ENCODE measurements around the gene FRMD8.

The FRMD8 gene

DNA sequence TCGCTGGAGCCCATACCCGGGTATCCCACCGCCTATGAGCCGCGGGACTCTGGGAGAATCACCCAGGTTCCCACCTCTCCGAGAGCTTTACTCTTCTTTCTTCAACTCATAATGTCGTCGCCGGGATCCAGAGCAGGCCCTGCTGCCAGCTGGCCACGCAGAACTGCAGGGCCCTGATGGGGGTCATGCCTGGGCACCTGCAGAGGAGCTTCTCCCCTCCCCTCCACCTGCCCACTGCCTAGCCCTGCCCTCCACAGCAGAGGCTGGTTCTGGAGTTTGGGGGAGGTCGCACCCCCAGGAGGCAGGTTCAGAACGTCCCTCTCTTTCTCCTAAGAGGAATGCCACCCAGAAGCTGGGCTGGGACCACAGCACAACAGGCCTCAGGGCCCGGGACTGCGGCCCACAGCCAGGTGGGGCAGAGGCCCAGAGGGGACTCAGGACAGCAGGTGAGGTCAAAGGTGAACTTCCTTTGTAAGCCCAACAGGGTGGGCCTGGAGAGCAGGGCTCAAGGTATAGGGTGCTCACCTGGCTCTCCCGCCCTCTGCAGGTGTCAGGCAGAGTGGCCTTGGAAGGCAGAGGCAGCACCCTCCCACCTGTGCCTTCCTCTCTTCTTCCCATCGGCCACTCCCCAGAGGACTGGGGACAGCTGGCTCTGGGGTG is 5.8 kb upstream of the FRMD8 start:
- DNase-seq = no peak
- TF ChIP-seq POLR2A (IDR thresholded peaks at IDR 0.05; ENCODE audit: low read length) = no peak
- TF ChIP-seq GATA1 (IDR thresholded peaks at IDR 0.05; ENCODE audit: low read depth, low read length) = no peak

DNA sequence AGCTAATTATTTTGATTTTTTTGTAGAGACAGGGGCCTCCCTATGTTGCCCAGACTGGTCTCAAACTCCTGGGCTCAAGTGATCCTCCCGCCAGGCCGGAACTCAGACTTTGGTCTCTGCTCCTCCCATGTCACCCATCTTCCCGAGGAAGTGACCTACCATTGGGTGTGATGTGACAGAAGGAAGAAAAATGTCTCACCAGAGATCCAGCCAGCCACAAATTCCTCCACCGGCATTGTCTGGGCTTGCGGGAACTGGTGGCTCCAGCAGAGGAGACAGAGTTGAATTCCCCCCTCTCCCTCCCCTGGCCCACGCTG is 4.8 kb upstream of the FRMD8 start:
- TF ChIP-seq POLR2A (IDR thresholded peaks at IDR 0.05; ENCODE audit: low read length) (no peak), GATA1 (IDR thresholded peaks at IDR 0.05; ENCODE audit: low read depth, low read length) (no peak)

DNA sequence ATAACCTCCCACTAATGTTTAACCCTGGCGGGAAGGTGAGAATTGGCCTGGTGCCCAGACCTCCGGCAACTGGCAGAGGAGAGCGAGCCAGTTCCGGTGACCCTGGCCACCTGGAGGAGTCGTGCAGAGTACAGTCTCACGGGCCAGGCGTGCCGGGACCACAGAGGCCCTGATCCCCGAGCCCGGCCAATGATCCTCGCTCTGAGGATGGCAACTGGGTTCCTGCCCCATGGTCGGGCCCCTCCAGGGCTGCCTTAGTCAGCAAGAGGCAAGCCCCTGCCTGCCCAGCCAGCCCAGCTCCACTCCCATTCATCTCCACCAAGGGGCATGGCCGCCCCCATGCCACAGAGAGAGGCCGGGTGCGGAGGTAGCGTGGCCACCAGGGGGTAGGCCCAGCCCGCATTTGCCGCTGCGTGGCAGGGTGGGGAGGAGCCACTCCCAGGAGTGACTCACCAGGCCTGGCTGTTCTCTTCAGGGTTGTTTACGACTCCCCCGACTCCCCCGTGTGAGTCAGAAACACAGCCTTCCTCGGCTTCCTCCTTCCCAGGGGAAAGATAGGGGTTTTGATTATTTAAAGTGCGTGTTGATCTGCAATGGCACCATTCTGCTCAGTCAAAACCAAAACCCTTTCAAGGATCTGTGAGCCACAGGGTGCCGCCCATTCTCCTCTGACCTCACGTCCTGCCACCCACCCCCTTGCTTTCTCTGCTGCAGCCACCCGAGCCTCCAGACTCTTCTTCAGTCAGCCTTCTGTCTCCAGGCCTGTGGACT is 4.2 kb upstream of the FRMD8 start, which contains the start of gene SLC25A45:
Gene SLC25A45, minus strand, starts transcription at position 614 of the 771 bp plus-strand sequence. CDS start 695 bp downstream, outside the sequence.
- DNase-seq = peak; percentile 92 to 96
- TF ChIP-seq GATA1 (IDR thresholded peaks at IDR 0.05; ENCODE audit: low read depth, low read length) = no peak
- TF ChIP-seq POLR2A (IDR thresholded peaks at IDR 0.05; ENCODE audit: low read length) = peak; percentile 85

More for the DNA sequence above, 4.8 kb upstream of the FRMD8 start:
- DNase-seq = no peak

DNA sequence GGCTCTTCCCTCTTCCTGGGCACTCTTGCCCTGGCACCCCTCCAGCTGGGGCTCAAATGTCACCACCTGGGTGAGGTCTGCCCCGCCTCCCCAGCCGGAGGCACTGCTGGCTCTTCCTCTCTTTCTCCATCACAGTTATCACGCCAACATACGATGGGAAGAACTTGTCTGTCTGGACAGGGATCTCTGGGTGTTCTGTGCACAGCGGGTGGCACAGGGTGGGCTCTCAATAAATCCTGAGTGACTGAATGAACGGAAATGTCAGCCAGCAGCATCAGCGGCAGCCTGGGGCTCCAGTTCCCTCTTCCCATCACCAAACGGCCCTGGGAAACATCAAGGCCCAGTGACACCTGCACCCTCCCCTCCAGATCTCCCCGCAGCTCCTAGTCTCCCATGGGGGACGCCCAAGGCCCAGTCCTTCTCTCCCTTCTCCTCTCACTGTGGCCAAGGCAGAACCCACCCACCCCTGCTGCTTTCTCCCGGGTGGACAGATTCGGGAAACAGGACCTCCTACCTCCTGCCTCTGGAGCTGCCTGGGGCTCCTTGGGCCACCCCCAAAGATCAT is 3.6 kb upstream of the FRMD8 start:
- TF ChIP-seq GATA1 (IDR thresholded peaks at IDR 0.05; ENCODE audit: low read depth, low read length) = no peak
- TF ChIP-seq POLR2A (IDR thresholded peaks at IDR 0.05; ENCODE audit: low read length) = peak; percentile 60
- DNase-seq = no peak

DNA sequence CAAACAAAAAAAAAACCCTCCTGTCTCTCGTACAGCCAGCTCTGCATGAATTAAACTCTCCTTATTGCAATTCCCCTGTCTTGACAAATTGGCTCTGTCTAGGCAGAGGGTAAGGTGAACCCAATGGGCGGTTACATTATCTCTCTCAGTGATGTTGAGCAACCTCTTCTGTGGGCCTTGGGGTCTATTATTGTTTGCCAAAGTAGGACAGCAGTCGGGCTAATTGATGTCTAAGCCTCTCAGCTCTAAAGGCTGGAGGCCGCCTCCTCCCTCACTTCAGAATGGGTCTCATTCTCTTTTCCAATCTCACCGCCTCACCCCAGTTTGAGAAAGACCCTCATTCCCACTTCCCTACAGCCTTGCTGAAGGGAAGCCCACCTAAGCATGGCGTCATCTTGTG is 2.7 kb upstream of the FRMD8 start:
- TF ChIP-seq POLR2A (IDR thresholded peaks at IDR 0.05; ENCODE audit: low read length) = no peak
- TF ChIP-seq GATA1 (IDR thresholded peaks at IDR 0.05; ENCODE audit: low read depth, low read length) = no peak
- no peak for DNase-seq

DNA sequence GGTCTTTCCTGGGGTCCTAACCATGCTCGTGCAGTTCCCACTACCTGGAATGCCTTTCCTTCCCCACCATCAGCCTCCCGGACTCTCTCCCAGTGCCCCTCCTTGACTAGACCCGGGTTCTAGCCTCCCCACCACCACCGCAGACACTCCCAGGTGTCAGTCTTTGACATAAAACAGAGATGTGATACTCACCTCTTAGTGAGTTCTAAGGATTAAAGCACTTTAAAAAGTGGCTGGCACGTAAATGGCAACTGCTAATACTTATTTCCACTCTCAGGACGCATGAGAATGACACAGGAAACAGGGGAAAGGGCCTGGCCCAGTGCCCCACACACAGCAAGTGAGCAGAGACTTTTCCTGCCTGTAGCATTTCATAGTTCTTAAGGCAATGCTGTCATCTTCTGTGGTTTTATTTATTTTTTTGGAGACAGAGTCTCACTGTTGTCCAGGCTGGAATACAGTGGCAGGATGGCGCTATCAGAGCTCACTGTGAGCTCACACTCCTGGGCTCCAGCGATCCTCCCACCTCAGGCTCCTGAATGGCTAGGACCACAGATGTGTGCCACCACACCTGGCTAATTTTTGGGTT is 2.0 kb upstream of the FRMD8 start:
- DNase-seq = no peak
- TF ChIP-seq POLR2A (IDR thresholded peaks at IDR 0.05; ENCODE audit: low read length) = no peak
- TF ChIP-seq GATA1 (IDR thresholded peaks at IDR 0.05; ENCODE audit: low read depth, low read length) = no peak

DNA sequence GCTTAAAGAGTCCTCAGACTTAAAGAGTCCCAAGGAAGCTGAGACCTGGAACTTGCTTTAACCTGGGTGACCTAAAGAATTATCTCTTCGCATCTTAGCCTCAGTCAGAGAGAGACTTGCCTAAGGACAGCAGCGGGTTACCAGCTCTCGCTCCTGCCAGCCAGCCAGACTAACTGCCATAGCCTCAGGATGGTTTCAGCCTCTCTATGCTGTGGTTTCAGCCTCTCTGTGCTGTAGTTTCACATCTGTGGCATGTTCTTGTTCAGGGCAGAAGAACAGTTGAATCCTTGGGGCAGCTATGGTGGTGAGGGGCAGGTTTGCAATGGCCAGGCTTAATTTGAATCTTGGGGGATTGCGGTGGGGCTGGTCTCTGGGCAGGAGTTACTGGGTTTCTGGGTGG is 2.3 kb downstream of the FRMD8 start:
- no peak for DNase-seq
- TF ChIP-seq POLR2A (IDR thresholded peaks at IDR 0.05; ENCODE audit: low read length) (no peak), GATA1 (IDR thresholded peaks at IDR 0.05; ENCODE audit: low read depth, low read length) (no peak)

DNA sequence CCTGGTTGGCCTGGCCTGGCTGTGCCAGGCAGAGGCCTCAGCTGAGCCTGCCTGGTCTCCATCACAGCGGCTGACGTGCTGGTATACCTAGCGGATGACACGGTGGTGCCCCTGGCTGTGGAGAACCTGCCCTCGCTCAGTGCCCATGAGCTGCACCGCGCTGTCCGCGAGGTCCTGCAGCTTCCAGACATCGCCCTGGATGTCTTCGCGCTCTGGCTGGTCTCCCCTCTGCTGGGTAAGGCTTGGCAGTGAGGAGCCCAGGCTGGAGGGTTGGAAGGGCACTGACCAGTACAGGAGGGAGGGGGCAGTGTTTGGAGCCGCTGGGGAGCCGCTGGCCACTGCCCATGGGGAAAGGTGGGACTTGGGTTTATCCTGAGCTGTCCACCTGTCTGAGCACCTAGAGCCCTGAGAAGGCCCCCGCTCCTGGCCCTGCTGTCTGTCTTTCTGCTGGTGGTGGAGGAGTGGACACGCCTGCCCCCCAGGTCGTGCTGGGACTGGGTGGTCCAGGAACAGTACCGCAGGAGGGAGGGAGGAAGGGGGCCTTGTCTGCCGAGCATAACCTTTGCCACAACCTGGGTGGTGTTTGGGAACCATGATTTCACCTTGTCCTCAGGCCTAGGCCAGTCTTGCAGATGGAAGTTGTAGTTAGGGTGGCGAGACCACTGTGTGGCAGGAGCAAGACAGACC is 3.0 kb downstream of the FRMD8 start:
- TF ChIP-seq POLR2A (IDR thresholded peaks at IDR 0.05; ENCODE audit: low read length) = no peak
- TF ChIP-seq GATA1 (IDR thresholded peaks at IDR 0.05; ENCODE audit: low read depth, low read length) = no peak
- DNase-seq = no peak

DNA sequence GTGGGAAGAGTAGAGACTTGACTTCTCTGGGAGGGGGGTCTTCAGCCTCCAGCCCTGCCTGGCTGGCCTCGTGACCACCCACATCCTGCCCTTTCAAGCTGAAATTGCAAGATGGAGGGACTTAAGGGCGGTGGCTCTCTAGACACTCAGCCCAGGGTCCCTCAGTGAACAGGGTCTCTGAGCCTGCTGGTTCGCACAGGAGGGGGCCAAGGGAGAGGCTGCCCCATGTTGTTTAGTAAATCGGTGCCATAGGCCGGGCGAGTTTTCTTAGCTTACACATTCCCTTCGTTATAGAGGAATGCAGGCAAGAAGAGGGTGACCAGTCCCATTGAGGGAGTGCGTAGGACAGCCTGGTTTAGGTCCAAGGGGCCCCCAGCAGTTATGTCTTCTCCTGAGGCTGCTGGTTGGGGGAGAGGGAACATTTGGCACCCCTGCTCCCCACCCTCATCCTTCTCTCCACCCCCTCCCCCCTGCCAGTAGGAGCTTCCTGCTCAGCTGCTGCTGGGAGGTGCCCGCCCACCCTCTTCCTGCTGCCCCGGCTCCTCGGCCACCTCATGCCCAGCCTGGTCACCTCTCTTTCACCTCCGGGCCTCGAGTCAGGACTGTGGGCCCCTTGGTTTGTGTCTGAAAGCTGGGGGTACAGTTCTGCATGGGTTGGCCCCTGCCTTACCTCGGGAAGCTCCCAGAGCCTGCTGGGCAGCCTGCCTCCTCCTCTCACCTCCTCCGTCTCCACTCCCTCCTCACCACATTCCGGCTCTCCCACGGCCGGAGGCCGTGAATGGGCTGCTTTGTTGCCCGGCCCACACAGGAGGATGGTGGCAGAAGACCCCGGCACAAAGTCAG is 3.9 kb downstream of the FRMD8 start:
- DNase-seq = no peak
- TF ChIP-seq GATA1 (IDR thresholded peaks at IDR 0.05; ENCODE audit: low read depth, low read length) (no peak), POLR2A (IDR thresholded peaks at IDR 0.05; ENCODE audit: low read length) (no peak)

DNA sequence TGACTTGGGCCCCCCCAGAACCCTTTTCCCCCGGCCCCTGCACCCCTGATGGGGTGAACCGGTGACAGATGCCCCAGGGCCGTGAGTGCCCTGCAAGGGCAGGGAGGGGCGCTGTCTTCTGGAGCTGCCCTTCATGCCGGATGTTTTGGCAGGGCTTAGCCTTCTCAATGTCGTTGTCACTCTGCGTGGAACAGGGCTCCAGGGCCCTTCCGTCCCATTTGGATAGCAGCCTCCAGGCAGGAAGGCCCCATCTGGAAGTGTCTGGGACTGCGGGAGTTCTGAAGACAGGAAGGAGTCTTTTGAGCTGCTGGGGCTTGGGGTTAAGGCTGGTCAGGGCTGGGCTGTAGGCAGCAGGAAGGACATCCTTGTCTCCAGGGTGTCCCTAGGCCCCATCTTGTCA is 4.6 kb downstream of the FRMD8 start:
- TF ChIP-seq POLR2A (IDR thresholded peaks at IDR 0.05; ENCODE audit: low read length) (no peak), GATA1 (IDR thresholded peaks at IDR 0.05; ENCODE audit: low read depth, low read length) (no peak)
- no peak for DNase-seq

DNA sequence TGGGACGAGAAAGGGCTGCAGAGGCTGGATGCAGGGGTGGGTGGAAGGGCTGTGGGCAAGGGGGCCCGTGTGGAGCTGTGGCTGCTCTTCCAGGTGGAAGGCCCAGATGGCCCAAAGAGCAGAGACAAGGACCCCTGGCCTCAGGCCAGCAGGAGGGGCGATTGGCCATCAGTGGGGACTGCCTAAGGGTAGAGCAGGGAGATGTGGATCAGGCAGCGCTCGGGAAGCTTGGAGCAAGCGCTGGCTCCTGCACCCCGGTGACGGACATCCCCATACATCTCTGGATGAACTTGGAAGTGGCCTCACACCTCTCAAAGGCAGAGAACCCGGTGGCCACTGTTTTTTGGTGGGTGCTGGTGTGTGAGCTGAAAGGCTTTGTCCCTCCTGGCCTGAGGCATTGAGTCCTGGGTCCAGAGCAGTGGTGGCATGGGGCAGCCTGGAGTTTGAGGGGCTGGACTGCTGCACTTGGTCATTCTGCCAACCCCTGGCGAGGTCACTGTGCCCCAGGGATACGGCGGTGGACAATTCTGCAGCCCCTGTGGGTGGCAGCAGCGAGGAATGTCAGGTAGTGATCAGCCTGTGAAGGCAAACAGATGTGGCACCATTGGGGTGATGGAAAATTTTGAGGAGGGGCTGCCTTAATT is 5.9 kb downstream of the FRMD8 start:
- TF ChIP-seq POLR2A (IDR thresholded peaks at IDR 0.05; ENCODE audit: low read length) (no peak), GATA1 (IDR thresholded peaks at IDR 0.05; ENCODE audit: low read depth, low read length) (no peak)
- no peak for DNase-seq

DNA sequence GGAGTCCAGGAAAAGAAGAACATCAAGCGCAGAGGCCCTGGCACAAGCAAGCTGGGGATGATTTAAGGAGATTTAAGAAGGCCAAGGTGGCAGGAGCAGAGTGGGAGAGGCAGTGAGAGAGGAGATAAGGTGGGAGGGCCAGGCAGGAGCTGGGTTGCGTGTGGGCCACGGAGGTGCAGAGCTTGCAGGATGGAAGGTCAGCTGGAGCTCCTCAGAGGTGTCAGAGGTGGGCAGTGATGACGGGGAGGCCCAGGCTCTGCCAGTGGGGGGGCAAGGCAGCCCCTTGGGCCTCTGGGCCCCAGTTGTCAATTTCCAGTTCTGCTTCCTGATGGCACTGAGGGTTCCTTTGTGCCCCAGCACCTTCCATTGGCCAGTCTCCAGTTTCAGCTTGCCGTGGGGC is 6.5 kb downstream of the FRMD8 start:
- DNase-seq = no peak
- TF ChIP-seq GATA1 (IDR thresholded peaks at IDR 0.05; ENCODE audit: low read depth, low read length) = no peak
- no peak for TF ChIP-seq POLR2A (IDR thresholded peaks at IDR 0.05; ENCODE audit: low read length)

All from erythroblast (primary cell).